GM19397 (cell line): ENCODE data around the gene BSN.

Source experiments
- ATAC-seq: cut with Tn5 transposase; IDR thresholded peaks from one replicate; pipeline ENCODE4 v1.9.1; 2021; ENCODE audit warnings: mild to moderate bottlenecking, moderate library complexity; ENCODE audit not compliant: unreplicated experiment

Gene BSN

DNA sequence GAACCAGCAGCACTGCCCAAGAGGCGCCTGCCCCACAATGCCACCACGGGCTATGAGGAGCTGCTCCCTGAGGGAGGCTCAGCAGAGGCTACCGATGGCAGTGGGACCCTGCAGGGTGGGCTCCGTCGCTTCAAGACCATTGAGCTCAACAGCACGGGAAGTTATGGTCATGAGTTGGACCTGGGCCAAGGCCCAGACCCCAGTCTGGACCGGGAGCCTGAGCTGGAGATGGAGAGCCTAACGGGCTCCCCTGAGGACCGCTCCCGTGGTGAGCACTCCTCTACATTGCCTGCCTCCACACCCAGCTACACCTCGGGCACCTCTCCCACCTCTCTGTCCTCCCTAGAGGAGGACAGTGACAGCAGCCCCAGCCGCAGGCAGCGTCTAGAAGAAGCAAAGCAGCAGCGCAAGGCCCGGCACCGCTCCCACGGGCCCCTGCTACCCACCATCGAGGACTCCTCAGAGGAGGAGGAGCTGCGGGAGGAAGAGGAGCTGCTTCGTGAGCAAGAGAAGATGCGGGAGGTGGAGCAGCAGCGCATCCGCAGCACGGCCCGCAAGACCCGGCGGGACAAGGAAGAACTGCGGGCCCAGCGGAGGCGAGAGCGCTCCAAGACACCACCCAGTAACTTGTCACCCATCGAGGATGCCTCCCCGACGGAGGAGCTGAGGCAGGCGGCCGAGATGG, 98.1 kb downstream of the BSN start:
- no peak for ATAC-seq

DNA sequence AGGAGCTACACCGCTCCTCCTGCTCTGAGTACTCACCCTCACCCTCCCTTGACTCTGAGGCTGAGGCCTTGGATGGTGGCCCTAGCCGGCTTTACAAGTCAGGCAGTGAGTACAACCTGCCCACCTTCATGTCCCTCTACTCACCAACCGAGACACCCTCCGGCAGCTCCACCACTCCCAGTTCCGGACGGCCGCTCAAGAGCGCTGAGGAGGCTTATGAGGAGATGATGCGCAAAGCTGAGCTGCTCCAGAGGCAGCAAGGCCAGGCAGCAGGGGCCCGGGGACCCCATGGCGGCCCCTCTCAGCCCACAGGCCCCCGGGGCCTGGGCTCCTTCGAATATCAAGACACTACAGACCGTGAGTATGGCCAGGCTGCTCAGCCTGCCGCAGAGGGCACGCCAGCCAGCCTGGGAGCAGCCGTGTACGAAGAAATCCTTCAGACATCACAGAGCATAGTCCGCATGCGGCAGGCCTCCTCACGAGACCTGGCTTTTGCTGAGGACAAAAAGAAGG, 98.7 kb downstream of the BSN start:
- no peak for ATAC-seq

- ATAC-seq: no peak
Observed at GRCh38 chr3:49653621-49654020, 99.3 kb downstream of the BSN start.

- ATAC-seq: no peak
Observed at GRCh38 chr3:49654176-49654825, 100.0 kb downstream of the BSN start.

GRCh38 chr3:49654955-49655556, 100.8 kb downstream of the BSN start:
- ATAC-seq: no peak

DNA sequence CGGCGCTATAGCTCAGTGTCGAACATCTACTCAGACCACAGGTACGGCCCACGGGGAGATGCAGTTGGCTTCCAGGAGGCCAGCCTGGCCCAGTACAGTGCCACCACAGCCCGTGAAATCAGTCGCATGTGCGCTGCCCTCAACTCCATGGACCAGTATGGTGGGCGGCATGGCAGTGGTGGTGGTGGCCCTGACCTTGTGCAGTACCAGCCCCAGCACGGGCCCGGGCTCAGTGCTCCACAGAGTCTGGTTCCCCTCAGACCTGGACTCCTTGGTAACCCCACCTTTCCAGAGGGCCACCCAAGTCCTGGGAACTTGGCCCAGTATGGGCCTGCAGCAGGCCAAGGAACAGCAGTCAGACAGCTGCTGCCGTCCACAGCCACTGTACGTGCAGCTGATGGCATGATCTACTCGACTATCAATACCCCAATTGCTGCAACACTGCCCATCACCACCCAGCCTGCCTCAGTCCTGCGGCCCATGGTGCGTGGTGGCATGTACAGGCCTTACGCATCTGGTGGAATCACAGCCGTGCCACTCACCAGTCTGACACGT, 101.5 kb downstream of the BSN start:
- no peak for ATAC-seq

DNA sequence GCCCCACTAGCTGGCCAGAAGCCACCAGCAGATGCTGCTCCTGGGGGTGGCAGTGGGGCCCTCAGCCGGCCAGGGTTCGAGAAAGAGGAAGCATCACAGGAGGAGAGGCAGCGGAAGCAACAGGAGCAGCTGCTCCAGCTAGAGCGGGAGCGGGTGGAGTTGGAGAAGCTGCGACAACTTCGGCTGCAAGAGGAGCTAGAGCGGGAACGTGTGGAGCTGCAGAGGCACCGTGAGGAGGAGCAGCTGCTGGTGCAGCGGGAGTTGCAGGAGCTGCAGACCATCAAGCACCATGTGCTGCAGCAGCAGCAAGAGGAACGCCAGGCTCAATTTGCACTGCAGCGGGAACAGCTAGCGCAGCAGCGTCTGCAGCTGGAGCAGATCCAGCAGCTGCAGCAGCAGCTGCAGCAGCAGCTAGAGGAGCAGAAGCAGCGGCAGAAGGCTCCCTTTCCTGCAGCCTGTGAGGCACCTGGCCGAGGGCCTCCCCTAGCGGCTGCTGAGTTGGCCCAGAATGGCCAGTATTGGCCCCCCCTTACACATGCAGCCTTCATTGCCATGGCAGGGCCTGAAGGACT, 102.3 kb downstream of the BSN start:
- ATAC-seq: no peak

- no peak for ATAC-seq
Observed at GRCh38 chr3:49657208-49657915, 103.1 kb downstream of the BSN start.

GRCh38 chr3:49658711-49659110, 104.4 kb downstream of the BSN start:
- ATAC-seq: no peak

GRCh38 chr3:49659756-49660155, 105.5 kb downstream of the BSN start:
- no peak for ATAC-seq

DNA sequence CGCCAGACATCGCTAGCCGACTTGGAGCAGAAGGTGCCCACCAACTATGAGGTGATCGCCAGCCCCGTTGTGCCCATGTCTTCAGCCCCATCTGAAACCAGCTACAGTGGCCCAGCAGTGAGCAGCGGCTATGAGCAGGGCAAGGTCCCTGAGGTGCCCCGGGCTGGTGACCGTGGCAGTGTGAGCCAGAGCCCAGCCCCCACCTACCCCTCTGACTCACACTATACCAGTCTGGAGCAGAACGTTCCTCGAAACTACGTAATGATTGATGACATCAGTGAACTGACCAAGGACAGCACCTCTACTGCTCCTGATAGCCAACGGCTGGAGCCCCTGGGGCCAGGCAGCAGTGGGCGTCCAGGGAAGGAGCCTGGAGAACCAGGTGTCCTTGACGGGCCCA, 107.0 kb downstream of the BSN start:
- ATAC-seq: no peak

DNA sequence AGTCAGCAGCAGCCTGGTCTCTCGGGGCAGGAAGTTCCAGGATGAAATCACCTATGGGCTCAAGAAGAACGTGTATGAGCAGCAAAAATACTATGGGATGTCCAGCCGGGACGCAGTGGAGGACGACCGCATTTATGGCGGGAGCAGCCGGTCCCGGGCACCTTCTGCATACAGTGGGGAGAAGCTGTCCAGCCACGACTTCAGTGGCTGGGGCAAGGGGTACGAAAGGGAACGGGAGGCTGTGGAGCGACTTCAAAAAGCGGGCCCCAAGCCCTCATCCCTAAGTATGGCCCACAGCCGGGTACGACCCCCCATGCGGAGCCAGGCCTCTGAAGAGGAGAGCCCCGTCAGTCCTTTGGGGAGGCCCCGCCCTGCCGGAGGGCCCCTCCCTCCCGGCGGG, 107.7 kb downstream of the BSN start:
- ATAC-seq: no peak

DNA sequence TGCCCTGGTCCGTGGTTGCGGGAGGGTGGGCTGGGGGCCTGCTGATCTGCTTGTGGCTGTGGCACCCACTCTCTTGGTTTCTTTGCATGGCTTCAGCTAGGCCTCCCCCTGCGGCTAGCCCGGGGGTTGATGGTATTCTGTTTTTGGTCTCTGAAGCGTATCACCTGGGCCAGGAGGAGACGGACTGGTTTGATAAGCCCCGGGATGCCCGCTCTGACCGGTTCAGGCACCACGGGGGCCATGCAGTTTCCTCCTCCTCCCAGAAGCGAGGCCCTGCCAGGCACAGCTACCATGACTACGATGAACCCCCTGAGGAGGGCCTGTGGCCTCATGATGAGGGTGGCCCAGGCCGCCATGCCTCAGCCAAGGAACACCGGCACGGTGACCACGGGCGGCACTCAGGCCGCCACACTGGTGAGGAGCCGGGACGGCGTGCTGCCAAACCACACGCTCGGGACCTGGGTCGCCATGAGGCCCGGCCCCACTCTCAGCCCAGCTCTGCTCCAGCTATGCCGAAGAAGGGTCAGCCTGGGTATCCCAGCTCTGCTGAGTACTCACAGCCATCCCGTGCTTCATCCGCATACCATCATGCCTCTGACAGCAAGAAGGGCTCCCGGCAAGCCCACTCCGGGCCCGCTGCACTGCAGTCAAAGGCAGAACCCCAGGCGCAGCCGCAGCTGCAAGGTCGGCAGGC, 108.6 kb downstream of the BSN start:
- ATAC-seq: no peak

DNA sequence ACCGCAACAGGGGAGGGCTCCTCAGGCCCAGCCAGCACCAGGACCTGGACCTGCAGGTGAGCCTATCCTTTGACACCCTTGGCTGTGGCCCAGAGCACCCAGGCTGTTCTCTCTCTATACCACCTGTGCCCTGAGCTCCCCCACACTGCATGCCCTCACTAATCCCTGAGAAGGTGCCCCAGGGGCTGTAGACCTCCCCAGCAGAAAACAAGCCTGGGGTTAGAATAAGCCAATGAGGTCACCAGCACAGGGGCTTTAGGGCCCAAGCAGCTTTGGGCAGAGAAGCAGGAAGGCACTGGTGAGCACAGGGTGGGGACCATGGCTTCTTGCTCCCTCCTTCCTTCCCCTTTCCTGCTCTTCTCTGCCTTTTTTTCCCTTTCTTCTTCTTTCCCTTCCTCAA, 109.6 kb downstream of the BSN start:
- ATAC-seq: no peak

- no peak for ATAC-seq
Observed at GRCh38 chr3:49664300-49664699, 110.0 kb downstream of the BSN start.

DNA sequence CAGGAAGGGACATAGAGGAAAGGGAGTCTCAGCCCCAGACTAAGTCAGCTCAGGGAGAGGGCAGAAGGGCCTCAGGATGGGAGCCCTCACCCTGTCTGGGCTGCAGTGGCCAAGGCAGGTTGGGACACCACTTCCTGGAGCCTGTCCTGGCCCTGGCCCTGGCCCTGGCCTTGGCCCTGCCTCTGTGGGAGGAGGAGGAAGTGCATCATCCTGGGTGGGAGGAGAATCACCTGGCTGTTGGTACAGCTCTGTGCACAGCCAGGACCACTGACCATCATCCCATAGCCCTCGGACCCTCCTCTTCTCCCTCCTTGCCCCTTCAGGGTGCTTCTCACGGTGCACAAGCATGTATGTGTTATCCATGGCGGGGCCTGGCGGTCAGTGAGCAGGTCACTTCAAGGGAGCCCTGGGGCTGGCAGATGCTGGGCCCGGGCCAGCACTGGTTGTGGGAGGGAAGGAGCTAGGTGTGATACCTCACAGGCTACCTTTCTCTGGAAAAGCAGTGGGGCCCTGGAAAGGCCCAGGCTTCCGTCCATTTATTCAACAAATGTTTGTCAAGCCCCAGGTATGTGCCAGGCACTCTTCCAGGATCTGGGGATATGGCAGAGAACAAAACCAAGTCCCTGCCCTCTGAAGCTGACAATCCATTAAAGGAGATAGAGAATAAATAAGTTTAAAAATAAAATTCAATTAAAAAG, 111.7 kb downstream of the BSN start:
- ATAC-seq: no peak

DNA sequence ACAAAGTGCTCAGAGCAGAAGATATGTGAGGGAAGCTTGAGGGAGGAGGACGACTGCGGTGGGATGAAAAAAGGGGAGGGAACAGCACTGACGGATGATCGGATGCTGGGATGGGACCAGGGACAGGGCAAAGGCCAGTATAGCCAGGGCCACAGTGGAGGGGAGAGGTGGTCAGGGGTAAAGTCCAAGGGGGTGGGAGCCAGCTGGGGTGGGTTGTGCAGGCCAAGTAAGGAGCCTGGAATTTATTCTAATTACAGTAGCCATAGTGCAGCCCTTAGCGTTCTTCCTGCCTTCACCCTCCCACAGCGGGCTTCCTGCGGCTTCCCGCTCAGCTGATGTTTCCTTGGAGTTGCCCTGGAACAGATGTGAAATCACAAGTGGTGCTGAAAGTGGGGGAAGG, 112.3 kb downstream of the BSN start:
- no peak for ATAC-seq

DNA sequence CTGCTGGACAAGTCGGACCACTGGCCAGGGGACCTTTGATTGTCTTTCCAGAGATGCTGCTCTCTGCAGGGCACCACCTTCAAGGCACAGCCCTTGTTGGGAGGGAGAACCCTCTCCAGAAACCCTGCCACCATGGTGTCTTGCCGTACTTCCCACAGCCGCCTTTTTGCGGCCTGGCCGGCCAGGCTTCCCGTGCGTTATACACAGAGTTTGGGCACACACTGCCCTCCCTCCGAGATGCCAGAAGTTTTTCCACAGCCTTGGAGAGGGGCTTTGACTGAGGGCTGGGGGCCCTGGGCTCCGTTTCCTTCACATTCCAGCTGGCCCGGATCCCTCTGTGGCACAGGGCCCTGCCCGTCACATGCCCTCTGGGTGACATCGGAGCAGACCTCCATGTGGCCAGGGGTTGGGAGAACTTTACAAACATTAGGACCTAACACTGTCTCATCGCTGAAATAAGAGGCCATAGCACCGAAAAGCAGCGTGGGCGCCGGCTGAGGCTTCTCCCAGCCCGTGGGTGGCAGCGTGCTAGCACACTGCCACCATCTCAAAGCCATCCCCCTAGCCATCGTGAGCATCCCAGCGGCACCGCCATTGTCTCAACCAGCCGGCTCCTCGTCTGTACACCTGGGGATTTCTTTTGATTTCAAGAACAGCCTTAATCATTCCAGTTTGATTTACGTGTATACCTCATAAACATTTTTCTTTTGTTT, 113.6 kb downstream of the BSN start:
- no peak for ATAC-seq

DNA sequence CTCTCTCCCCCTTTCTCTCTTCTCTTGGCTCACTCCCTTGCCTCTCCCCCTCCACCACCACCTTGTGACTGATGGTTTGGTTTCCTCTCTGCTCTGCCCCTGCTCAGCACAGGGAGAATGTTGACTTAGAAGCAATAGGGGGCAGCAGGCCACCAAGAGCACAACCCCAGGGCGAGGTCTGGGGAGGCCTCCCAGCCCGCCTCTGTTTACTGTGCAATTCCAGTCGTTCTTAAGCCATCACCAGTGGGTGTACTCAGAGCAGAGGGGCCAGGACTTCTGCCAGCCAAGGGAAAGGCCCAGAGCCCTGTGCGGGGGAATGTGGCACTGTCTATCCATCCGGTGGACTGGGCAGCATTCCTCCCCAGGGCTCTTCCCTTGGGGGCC, 114.1 kb downstream of the BSN start:
- no peak for ATAC-seq
